Hepatocyte (in vitro differentiated cells): ENCODE results near the gene CCDC112.

Experiments used
- CTCF ChIP-seq: fragments of 200-600 bp; sonication (generic); IDR thresholded peaks from 2 replicates; pipeline ENCODE4 v1.5.1; 2016; ENCODE audit warnings: antibody characterized with exemption, mild to moderate bottlenecking; ENCODE audit not compliant: poor library complexity
- EZH2 ChIP-seq: fragments of 200-600 bp; sonication (generic); IDR thresholded peaks from 2 replicates; pipeline ENCODE4 v1.6.1; 2016; ENCODE audit warnings: antibody characterized with exemption, mild to moderate bottlenecking, borderline replicate concordance

DNA sequence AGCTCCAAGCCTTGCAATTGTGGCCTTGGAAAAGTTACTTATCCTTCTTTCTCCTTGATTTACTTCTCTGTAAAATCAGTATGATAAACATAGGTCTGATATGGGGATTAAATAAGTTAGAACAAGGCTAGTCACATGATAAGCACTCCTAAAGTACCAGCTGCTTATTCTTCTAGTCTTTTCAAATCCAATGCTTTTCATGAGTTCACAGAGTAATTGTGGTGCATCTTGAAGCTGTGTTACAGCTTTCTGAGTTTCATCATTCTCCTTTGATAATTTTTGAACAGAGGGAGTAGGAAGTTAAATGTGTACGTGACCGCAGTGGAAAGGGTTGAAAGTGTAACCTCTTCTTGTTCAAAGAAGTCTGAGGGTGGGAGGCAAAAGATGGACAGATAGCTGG is 38.8 kb upstream of the CCDC112 start:
- no peak for TF ChIP-seq CTCF
- no peak for TF ChIP-seq EZH2
